IPS-NIHi7 (cell line): ENCODE results near the gene TRABD2B.
A peak's percentile ranks its signal among the peaks of the same experiment; 100 is the strongest.

ENCODE experiments used
- DNase-seq: peaks from one replicate; pipeline ENCODE4 v3.0.0; 2012; ENCODE audit warnings: mixed read lengths; ENCODE audit errors: extremely low spot score

TRABD2B gene

GRCh38 chr1:47852006-47852718, 145.0 kb downstream of the TRABD2B start:
- DNase-seq, result no peak

GRCh38 chr1:47850451-47850850, 146.7 kb downstream of the TRABD2B start:
- DNase-seq, result no peak

GRCh38 chr1:47849591-47850261, 147.5 kb downstream of the TRABD2B start:
- DNase-seq, result no peak

- no peak for DNase-seq
Observed at GRCh38 chr1:47849005-47849521, 148.1 kb downstream of the TRABD2B start.

GRCh38 chr1:47847763-47848162, 149.4 kb downstream of the TRABD2B start:
- no peak for DNase-seq

- DNase-seq, result no peak
Observed at GRCh38 chr1:47844558-47844955, 152.6 kb downstream of the TRABD2B start.

GRCh38 chr1:47843781-47844557, 153.2 kb downstream of the TRABD2B start:
- DNase-seq, result no peak

- DNase-seq, result no peak
Observed at GRCh38 chr1:47843059-47843458, 154.1 kb downstream of the TRABD2B start.

- peak; percentile 50 for DNase-seq
Observed at GRCh38 chr1:47842228-47842919, 154.8 kb downstream of the TRABD2B start.

GRCh38 chr1:47841356-47841755, 155.8 kb downstream of the TRABD2B start:
- DNase-seq, result no peak

- DNase-seq, result no peak
Observed at GRCh38 chr1:47840393-47841190, 156.6 kb downstream of the TRABD2B start.

GRCh38 chr1:47839433-47839760, 157.8 kb downstream of the TRABD2B start:
- DNase-seq, result no peak

- no peak for DNase-seq
Observed at GRCh38 chr1:47838562-47839432, 158.4 kb downstream of the TRABD2B start.

GRCh38 chr1:47837866-47838561, 159.2 kb downstream of the TRABD2B start:
- DNase-seq, result no peak

- DNase-seq, result no peak
Observed at GRCh38 chr1:47837056-47837830, 159.9 kb downstream of the TRABD2B start.

GRCh38 chr1:47835409-47835808, 161.8 kb downstream of the TRABD2B start:
- no peak for DNase-seq

- DNase-seq, result no peak
Observed at GRCh38 chr1:47834326-47834725, 162.9 kb downstream of the TRABD2B start.

- DNase-seq, result no peak
Observed at GRCh38 chr1:47830641-47831333, 166.4 kb downstream of the TRABD2B start.
